Endodermal cell (in vitro differentiated cells): Measurements from ENCODE around the gene SHBG. TPM values are rescaled to one million over a fixed set of nuclear protein-coding genes. Genes with fewer than 3 reads are reported as not detected.

ENCODE experiments used
- DNase-seq: peaks from one replicate; pipeline ENCODE4 v3.0.0-alpha.2; 2017
- H3K27ac ChIP-seq: 2 replicates; pipeline ENCODE4 v1.5.1; 2013; ENCODE audit warnings: mild to moderate bottlenecking, low read depth, low read length, moderate library complexity
- H3K27me3 ChIP-seq: 2 replicates; pipeline ENCODE4 v1.6.1; 2013; ENCODE audit warnings: mild to moderate bottlenecking, low read length, moderate library complexity; ENCODE audit not compliant: insufficient read depth, control insufficient read depth, poor library complexity, severe bottlenecking
- H3K36me3 ChIP-seq: 2 replicates; pipeline ENCODE4 v1.7.0; 2013; ENCODE audit warnings: mild to moderate bottlenecking, low read length, moderate library complexity; ENCODE audit not compliant: control insufficient read depth, insufficient read depth
- H3K4me1 ChIP-seq: one replicate; pipeline ENCODE4 v1.7.0; 2013; ENCODE audit warnings: low read length; ENCODE audit not compliant: control insufficient read depth, insufficient read depth
- H3K4me3 ChIP-seq: 2 replicates; pipeline ENCODE4 v1.5.1; 2013; ENCODE audit warnings: mild to moderate bottlenecking, low read length, moderate library complexity
- H3K9ac ChIP-seq: 2 replicates; pipeline ENCODE4 v1.6.1; 2013; ENCODE audit warnings: mild to moderate bottlenecking, low read length, moderate library complexity; ENCODE audit not compliant: poor library complexity, severe bottlenecking; ENCODE audit errors: extremely low read depth
- H3K9me3 ChIP-seq: 2 replicates; pipeline ENCODE4 v1.6.1; 2013; ENCODE audit warnings: mild to moderate bottlenecking, low read length, moderate library complexity; ENCODE audit not compliant: control insufficient read depth
- H3K27ac Mint-ChIP-seq: 2 replicates; pipeline ENCODE4 v1.8.0; 2020; ENCODE audit warnings: mixed read lengths
- H3K27me3 Mint-ChIP-seq: 2 replicates; pipeline ENCODE4 v1.8.0; 2021; ENCODE audit warnings: mild to moderate bottlenecking, mixed read lengths; ENCODE audit not compliant: insufficient read depth
- H3K36me3 Mint-ChIP-seq: 2 replicates; pipeline ENCODE4 v1.8.0; 2020; ENCODE audit warnings: low read depth, mixed read lengths
- H3K4me1 Mint-ChIP-seq: 2 replicates; pipeline ENCODE4 v1.8.0; 2020; ENCODE audit warnings: mixed read lengths
- H3K4me3 Mint-ChIP-seq: 2 replicates; pipeline ENCODE4 v1.8.0; 2020; ENCODE audit warnings: mild to moderate bottlenecking, moderate library complexity, mixed read lengths
- H3K9me3 Mint-ChIP-seq: 2 replicates; pipeline ENCODE4 v1.8.0; 2020; ENCODE audit warnings: mild to moderate bottlenecking, mixed read lengths
- WGBS, 2 experiments: methylation state at CpG; one replicate each; pipeline versions ENCODE4 v1.1.5 to v1.1.7; 2013; ENCODE audit warnings: missing lambda C conversion rate in 2 of 2, mixed read lengths in 1 of 2; ENCODE audit not compliant: insufficient coverage in 1 of 2, insufficient read length in 1 of 2; 5-methylcytosine and 5-hydroxymethylcytosine counted together
- total RNA-seq, 2 donors: library from RNA; stranded (reverse); fragmentation: NEBNext Ultra II Directional in 1 of 2; extraction: Animal tissue kit (Norgen Biotek cat#: 25700) in 1 of 2; gene quantifications; 2 replicates in 1 of 2; 3 replicates in 1 of 2; pipeline ENCODE4 v1.2.1, GENCODE V29; 2021
- TF ChIP-seq, protein P1 (sequence below): fragments of 200-600 bp; sonication (generic); conservative IDR thresholded peaks from 2 replicates; pipeline ENCODE4 v1.5.0; 2021; ENCODE audit warnings: antibody characterized with exemption, mild to moderate bottlenecking

The SHBG gene
- total RNA-seq, 2 donors from 2014 or later: 0.77 to 1.9 TPM

DNA sequence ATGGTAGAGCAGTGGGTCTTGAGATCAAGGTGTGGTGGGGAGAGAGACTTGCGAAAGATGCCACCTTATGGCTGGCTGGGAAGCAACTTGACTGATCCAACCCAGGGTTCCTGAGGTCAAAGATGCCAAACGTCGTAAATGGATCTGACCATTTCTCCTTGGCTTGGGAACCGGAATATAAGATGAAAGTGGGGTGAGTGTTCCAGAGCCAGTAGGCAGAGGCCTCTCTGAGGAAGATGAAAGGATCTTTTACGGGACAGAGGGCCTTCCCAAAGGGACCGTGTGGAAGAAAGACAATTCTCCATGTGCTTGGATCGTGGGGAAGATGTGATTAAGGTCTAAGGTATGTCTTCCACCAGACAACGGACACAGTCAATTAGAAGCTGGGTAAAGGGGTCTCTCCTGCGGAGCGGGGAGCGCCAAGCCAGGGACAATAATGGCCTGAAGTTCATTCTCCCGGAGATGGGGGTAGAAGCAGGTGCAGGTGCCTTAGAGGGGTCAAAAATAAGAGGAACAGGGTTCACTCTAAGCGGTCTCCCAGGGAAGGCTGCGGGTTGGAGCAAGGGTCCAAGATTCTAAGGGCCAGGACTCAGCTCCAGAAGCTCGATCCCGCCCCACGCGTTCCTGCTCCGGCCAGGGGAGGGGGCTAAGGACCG lies 16.0 kb upstream of the SHBG start:
- H3K36me3 ChIP-seq: peaks cover 20% of the 10 kb centered on the region
- no peaks in the 10 kb centered on the region for H3K4me1 ChIP-seq
- peak overlapping the region; percentile 74 for H3K9ac ChIP-seq
- Mint-ChIP-seq H3K36me3 (peaks cover 23% of the 10 kb centered on the region), H3K4me1 (peaks cover 22% of the 10 kb centered on the region), H3K27me3 (no peaks in the 10 kb centered on the region), H3K27ac (peak overlapping the region; percentile 67), H3K9me3 (no peaks in the 10 kb centered on the region), H3K4me3 (peak overlapping the region; percentile 80)
- DNase-seq: peak; percentile 60
- 10 to 12% methylated on average over 13 to 20 of the region's 20 CpGs for WGBS, 2 experiments
- H3K4me3 ChIP-seq: peak overlapping the region; percentile 100
- TF ChIP-seq, protein P1, sequence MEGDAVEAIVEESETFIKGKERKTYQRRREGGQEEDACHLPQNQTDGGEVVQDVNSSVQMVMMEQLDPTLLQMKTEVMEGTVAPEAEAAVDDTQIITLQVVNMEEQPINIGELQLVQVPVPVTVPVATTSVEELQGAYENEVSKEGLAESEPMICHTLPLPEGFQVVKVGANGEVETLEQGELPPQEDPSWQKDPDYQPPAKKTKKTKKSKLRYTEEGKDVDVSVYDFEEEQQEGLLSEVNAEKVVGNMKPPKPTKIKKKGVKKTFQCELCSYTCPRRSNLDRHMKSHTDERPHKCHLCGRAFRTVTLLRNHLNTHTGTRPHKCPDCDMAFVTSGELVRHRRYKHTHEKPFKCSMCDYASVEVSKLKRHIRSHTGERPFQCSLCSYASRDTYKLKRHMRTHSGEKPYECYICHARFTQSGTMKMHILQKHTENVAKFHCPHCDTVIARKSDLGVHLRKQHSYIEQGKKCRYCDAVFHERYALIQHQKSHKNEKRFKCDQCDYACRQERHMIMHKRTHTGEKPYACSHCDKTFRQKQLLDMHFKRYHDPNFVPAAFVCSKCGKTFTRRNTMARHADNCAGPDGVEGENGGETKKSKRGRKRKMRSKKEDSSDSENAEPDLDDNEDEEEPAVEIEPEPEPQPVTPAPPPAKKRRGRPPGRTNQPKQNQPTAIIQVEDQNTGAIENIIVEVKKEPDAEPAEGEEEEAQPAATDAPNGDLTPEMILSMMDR: no peak
- H3K27ac ChIP-seq: peak overlapping the region; percentile 80
- no peaks in the 10 kb centered on the region for H3K9me3 ChIP-seq
- H3K27me3 ChIP-seq: no peaks in the 10 kb centered on the region

DNA sequence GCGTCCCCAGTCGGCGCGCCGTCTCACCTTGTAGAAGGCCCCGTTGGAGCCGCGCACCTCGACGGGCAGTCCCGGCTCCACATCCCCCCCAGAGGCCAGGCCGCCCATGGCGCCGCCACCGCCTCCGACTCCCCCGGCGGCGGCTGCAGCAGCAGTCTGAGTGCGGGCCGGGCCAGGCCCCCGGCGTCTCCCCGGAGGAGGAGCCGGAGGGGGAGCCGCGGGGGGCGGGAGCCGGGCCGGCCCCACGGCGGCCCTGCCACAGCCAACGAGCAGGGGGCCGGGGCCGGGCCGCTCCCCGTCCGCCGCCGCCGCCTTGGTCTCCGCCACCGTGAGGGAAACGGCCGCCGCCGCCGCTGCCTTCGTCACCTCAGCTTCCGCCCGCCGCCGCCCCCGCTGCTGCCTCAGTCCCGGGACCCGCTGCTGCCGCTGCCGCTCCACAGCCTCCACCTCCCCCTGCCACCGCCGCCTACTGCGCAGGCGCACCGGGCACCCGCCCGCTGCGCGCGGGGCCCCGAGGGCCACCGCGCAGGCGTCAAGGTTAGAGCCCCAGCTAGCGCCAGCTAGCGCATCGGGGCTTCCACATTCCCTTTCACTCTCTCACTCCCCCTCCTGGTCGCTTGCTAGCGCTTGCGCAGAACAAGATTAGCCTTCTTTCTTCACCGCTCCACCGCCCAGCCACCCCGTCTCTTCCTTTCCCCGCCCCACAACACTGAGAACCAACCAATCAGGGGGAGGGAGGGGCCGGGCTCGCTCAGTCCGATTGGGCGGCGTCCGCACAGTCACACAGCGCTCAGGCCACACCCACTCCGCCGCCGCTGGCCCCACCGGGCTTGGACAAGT lies 15.3 kb upstream of the SHBG start, which contains the start of gene FXR2:
Gene FXR2 (minus strand): TSS at position 473 of the 840 bp plus-strand sequence. CDS start 365 bp downstream, at position 108.
- no peaks in the 10 kb centered on the region for H3K9me3 Mint-ChIP-seq
- WGBS, 2 experiments: 0% methylated on average over 1 to 93 of the region's 93 CpGs
- H3K4me1 Mint-ChIP-seq: peaks cover 22% of the 10 kb centered on the region
- Histone ChIP-seq H3K36me3 (peaks cover 14% of the 10 kb centered on the region), H3K4me1 (no peaks in the 10 kb centered on the region), H3K9me3 (no peaks in the 10 kb centered on the region), H3K9ac (peak within 1 kb of the TSS; percentile 74), H3K27ac (peak within 1 kb of the TSS; percentile 80), H3K27me3 (no peaks in the 10 kb centered on the region), H3K4me3 (peak within 1 kb of the TSS; percentile 100)
- no peaks in the 10 kb centered on the region for H3K27me3 Mint-ChIP-seq
- peak within 1 kb of the TSS; percentile 89 for H3K27ac Mint-ChIP-seq
- TF ChIP-seq, protein P1: peak; percentile 64
- H3K36me3 Mint-ChIP-seq: peaks cover 19% of the 10 kb centered on the region
- peak within 1 kb of the TSS; percentile 80 for H3K4me3 Mint-ChIP-seq
- peak; percentile 100 for DNase-seq

DNA sequence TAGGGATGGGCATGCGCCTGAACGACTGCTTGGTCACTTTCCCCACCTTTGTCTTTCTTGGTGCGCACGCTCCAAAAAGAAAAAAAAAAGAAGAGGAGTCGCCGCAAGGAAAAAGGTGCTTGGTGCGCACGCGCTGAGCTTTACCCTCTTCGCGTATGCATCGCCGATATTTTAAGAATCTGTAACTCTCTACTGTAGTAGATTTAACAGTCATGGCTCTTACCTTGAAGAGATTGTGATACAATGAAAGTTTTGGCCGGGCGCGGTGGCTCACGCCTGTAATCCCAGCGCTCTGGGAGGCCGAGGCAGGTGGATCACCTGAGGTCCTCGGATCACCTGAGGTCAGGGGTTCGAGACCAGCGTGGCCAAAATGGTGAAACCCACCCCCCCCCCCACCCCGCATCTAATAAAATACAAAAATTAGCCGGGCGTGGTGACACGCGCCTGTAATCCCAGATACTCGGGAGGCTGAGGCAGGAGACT lies 14.6 kb upstream of the SHBG start:
- H3K27me3 ChIP-seq: no peaks in the 10 kb centered on the region
- H3K36me3 Mint-ChIP-seq: peaks cover 19% of the 10 kb centered on the region
- TF ChIP-seq, protein P1: no peak
- peaks cover 22% of the 10 kb centered on the region for H3K4me1 Mint-ChIP-seq
- no peaks in the 10 kb centered on the region for H3K27me3 Mint-ChIP-seq
- peak overlapping the region; percentile 89 for H3K27ac Mint-ChIP-seq
- no peaks in the 10 kb centered on the region for H3K9me3 ChIP-seq
- peak overlapping the region; percentile 70 for H3K4me3 ChIP-seq
- no peak for DNase-seq
- no peaks in the 10 kb centered on the region for H3K9me3 Mint-ChIP-seq
- peak overlapping the region; percentile 68 for H3K27ac ChIP-seq
- peaks cover 10% of the 10 kb centered on the region for H3K36me3 ChIP-seq
- peak overlapping the region; percentile 80 for H3K4me3 Mint-ChIP-seq
- H3K4me1 ChIP-seq: no peaks in the 10 kb centered on the region
- H3K9ac ChIP-seq: no peak overlapping the region
- WGBS, 2 experiments: 4 to 13% methylated on average over 10 to 25 of the region's 28 CpGs
